Keratinocyte (primary cell): Measurements from ENCODE around the gene GXYLT2. TPM values are rescaled to one million over a fixed set of nuclear protein-coding genes. Genes with fewer than 3 reads are reported as not detected.

Source experiments
- DNase-seq: peaks from one replicate; pipeline ENCODE4 v3.0.0-alpha.2; 2011; ENCODE audit warnings: low read depth, missing footprints, low spot score
- FAIRE-seq: peaks from 2 replicates; lab custom pipeline; 2011; peaks lifted over from hg19 to GRCh38; lab: Jason Lieb, UNC
- H2AFZ ChIP-seq: 2 replicates; pipeline ENCODE4 v1.6.0; 2012; ENCODE audit warnings: low read length, control low read depth, inconsistent platforms; ENCODE audit not compliant: control insufficient read depth
- H3K27ac ChIP-seq: 2 replicates; pipeline ENCODE4 v1.5.1; 2011; ENCODE audit warnings: low read length; ENCODE audit not compliant: control insufficient read depth, insufficient read depth
- H3K27me3 ChIP-seq: 3 replicates; pipeline ENCODE4 v1.6.0; 2011; ENCODE audit warnings: low read length; ENCODE audit not compliant: control insufficient read depth, insufficient read depth; ENCODE audit errors: extremely low read depth
- H3K36me3 ChIP-seq, 2 experiments: 2 replicates in 1 of 2; 3 replicates in 1 of 2; pipeline ENCODE4 v1.5.1; 2011; ENCODE audit warnings: low read length in 2 of 2, mild to moderate bottlenecking in 1 of 2; ENCODE audit not compliant: control insufficient read depth in 2 of 2, insufficient read depth in 2 of 2; ENCODE audit errors: extremely low read depth in 1 of 2
- H3K4me1 ChIP-seq: 3 replicates; pipeline ENCODE4 v1.5.1; 2011; ENCODE audit warnings: low read length; ENCODE audit not compliant: control insufficient read depth, insufficient read depth; ENCODE audit errors: extremely low read depth
- H3K4me2 ChIP-seq: 3 replicates; pipeline ENCODE4 v1.6.0; 2011; ENCODE audit warnings: low read depth, low read length; ENCODE audit not compliant: control insufficient read depth, insufficient read depth; ENCODE audit errors: extremely low read depth
- H3K4me3 ChIP-seq, 3 experiments: fragments of 200-600 bp in 1 of 3; sonication (generic) in 1 of 3; 2 replicates in 2 of 3; 3 replicates in 1 of 3; pipeline ENCODE4 v1.5.1; 2011 to 2016; ENCODE audit warnings: low read length in 3 of 3, mild to moderate bottlenecking in 3 of 3, control low read depth in 2 of 3, inconsistent platforms in 1 of 3, low read depth in 1 of 3, mixed read lengths in 1 of 3, mixed run types in 1 of 3, moderate library complexity in 1 of 3; ENCODE audit not compliant: control insufficient read depth in 2 of 3, insufficient read depth in 2 of 3; ENCODE audit errors: extremely low read depth in 1 of 3
- H3K79me2 ChIP-seq: 2 replicates; pipeline ENCODE4 v1.6.0; 2012; ENCODE audit warnings: low read length; ENCODE audit not compliant: control insufficient read depth, insufficient read depth
- H3K9ac ChIP-seq: 3 replicates; pipeline ENCODE4 v1.6.0; 2011; ENCODE audit warnings: low read length; ENCODE audit not compliant: control insufficient read depth, insufficient read depth; ENCODE audit errors: extremely low read depth
- H3K9me1 ChIP-seq: 3 replicates; pipeline ENCODE4 v1.6.0; 2011; ENCODE audit warnings: low read length; ENCODE audit not compliant: control insufficient read depth, insufficient read depth; ENCODE audit errors: extremely low read depth
- H3K9me3 ChIP-seq: 2 replicates; pipeline ENCODE4 v1.5.1; 2012; ENCODE audit warnings: low read depth, low read length; ENCODE audit not compliant: control insufficient read depth
- H4K20me1 ChIP-seq: 3 replicates; pipeline ENCODE4 v1.6.0; 2011; ENCODE audit warnings: low read length; ENCODE audit not compliant: control insufficient read depth, insufficient read depth; ENCODE audit errors: extremely low read depth
- CTCF ChIP-seq, 3 experiments: IDR thresholded peaks in 1 of 3; conservative IDR thresholded peaks in 1 of 3; optimal IDR thresholded peaks in 1 of 3; 2 replicates in 2 of 3; 3 replicates in 1 of 3; pipeline versions ENCODE3 to v1.5.1; 2011; ENCODE audit warnings: low read length in 3 of 3, mild to moderate bottlenecking in 3 of 3, moderate library complexity in 2 of 3, control low read depth in 1 of 3, inconsistent platforms in 1 of 3; ENCODE audit not compliant: insufficient read depth in 2 of 3; ENCODE audit errors: extremely low read depth in 1 of 3
- EZH2 ChIP-seq: IDR thresholded peaks from one replicate; pipeline ENCODE4 v1.6.1; 2012; ENCODE audit warnings: inconsistent platforms, mild to moderate bottlenecking, low read length, moderate library complexity
- dilution Hi-C: fragments of 300-500 bp; cut with MboI; formaldehyde crosslinking; loops from one replicate; pipeline ENCODE4 v1.7.0; 2020; ENCODE audit warnings: low sequenced_read_pairs; ENCODE audit not compliant: extremely low pct_ligation_motif_present
- polyA plus RNA-seq, 5 experiments: library from polyadenylated mRNA; depleted of rRNA in 3 of 5; stranded (reverse) in 3 of 5; stranded (forward) in 1 of 5; unstranded in 1 of 5; fragments of >200 nt; gene quantifications; 1 replicate in 1 of 5; 2 replicates in 3 of 5; 3 replicates in 1 of 5; pipeline versions ENCODE4 v1.2.1 to v1.2.3, GENCODE V29; 2011 to 2012; ENCODE audit warnings: missing spikeins in 2 of 5, low read depth in 1 of 5, low replicate concordance in 1 of 5

The GXYLT2 gene
- polyA plus RNA-seq, 1 donor (not counting 4 experiments of a cell fraction or from before 2014, with no cell fraction given), result 1.4 TPM

DNA sequence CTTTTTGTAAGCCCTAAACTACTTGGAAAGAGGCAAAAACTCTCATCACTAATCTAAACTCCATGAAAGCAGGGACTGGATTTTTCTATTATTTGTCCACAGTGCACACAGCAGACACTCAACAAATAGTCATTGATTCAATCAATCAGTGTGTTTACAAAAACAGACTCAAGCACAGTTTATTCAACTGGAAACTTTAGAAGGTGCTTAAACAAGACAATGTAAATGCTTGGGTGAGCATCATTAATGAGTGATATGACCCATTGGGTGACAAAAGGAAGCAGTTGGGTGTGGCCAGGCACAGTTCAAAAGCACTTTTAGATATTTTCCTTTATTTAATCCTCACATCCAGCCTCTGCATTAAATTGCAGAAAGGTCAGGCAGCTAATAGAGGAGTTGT, 76.8 kb downstream of the GXYLT2 start:
- DNase-seq (no peak), FAIRE-seq (no peak)
- Histone ChIP-seq H3K36me3 (no peaks in the 10 kb centered on the region), H3K27me3 (no peaks in the 10 kb centered on the region), H4K20me1 (no peaks in the 10 kb centered on the region), H2AFZ (no peak overlapping the region), H3K27ac (no peak overlapping the region), H3K9me3 (no peaks in the 10 kb centered on the region), H3K4me1 (no peaks in the 10 kb centered on the region), H3K9ac (no peak overlapping the region), H3K79me2 (no peaks in the 10 kb centered on the region), H3K9me1 (no peaks in the 10 kb centered on the region), H3K4me2 (no peak overlapping the region), H3K4me3 (no peak overlapping the region)
- dilution Hi-C loops, result no loop called here
- no peak for TF ChIP-seq EZH2
- no peak for TF ChIP-seq CTCF (optimal IDR thresholded peaks at IDR 0.05 in 1 of 3, IDR thresholded peaks at IDR 0.05 in 1 of 3, conservative IDR thresholded peaks at IDR 0.05 in 1 of 3; ENCODE audit: extremely low read depth in 1 of 3, insufficient read depth in 2 of 3, low read length in 3 of 3)

GRCh38 chr3:72968266-72968664, 80.4 kb downstream of the GXYLT2 start:
- H3K9me1 ChIP-seq, result no peaks in the 10 kb centered on the region

More at GRCh38 chr3:72968266-72968664, 80.4 kb downstream of the GXYLT2 start:
- no peak overlapping the region for H2AFZ ChIP-seq
- FAIRE-seq (no peak), DNase-seq (no peak)
- H3K4me1 ChIP-seq, result peaks cover 4% of the 10 kb centered on the region
- no peaks in the 10 kb centered on the region for H3K9me3 ChIP-seq
- no peak overlapping the region for H3K9ac ChIP-seq
- no peak overlapping the region for H3K4me3 ChIP-seq
- TF ChIP-seq EZH2 (no peak), CTCF (optimal IDR thresholded peaks at IDR 0.05 in 1 of 3, IDR thresholded peaks at IDR 0.05 in 1 of 3, conservative IDR thresholded peaks at IDR 0.05 in 1 of 3; ENCODE audit: extremely low read depth in 1 of 3, insufficient read depth in 2 of 3, low read length in 3 of 3) (no peak)
- no peaks in the 10 kb centered on the region for H3K27me3 ChIP-seq
- dilution Hi-C loops, result no loop called here
- no peak overlapping the region for H3K4me2 ChIP-seq
- H3K79me2 ChIP-seq, result no peaks in the 10 kb centered on the region
- no peaks in the 10 kb centered on the region for H4K20me1 ChIP-seq
- no peak overlapping the region for H3K27ac ChIP-seq
- no peaks in the 10 kb centered on the region for H3K36me3 ChIP-seq
